Measurements from ENCODE around the gene ABCB8.

The ABCB8 gene

GRCh38 chr7:151056666-151057505, 28.6 kb downstream of the ABCB8 start:
- DNase-seq (ENCODE audit: extremely low read depth in 1 of 2, low read depth in 1 of 2) = no peak

DNA sequence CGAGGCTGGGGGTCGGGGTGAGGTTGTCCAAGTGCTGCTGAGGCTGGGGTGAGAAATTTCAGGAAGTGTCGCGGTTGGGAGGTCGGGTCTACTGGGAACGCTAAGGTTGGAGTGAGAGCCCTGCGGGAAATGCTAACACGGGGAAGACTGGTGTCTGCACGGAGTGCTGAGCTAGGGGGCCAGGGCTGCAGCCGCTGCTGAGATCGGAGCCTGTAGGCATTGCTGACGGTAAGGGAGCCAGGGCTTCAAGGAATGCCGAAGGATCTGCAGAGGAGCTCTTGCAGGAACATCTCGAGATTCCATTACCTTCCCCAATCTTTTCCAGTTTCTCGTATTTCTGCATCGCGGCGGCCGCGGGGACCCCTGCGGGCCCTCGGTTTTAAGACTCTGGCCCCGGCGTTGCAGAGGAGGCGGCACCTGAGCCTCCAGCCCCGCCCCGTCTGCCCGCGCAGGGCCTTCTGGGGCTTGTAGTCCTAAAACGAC, 29.3 kb downstream of the ABCB8 start, which contains the start of gene CDK5:
CDK5 (minus strand) TSS at position 392 of the 483 bp plus-strand sequence; CDS start at position 343, 49 bp downstream.
- no peak for DNase-seq (ENCODE audit: extremely low read depth in 1 of 2, low read depth in 1 of 2)

DNA sequence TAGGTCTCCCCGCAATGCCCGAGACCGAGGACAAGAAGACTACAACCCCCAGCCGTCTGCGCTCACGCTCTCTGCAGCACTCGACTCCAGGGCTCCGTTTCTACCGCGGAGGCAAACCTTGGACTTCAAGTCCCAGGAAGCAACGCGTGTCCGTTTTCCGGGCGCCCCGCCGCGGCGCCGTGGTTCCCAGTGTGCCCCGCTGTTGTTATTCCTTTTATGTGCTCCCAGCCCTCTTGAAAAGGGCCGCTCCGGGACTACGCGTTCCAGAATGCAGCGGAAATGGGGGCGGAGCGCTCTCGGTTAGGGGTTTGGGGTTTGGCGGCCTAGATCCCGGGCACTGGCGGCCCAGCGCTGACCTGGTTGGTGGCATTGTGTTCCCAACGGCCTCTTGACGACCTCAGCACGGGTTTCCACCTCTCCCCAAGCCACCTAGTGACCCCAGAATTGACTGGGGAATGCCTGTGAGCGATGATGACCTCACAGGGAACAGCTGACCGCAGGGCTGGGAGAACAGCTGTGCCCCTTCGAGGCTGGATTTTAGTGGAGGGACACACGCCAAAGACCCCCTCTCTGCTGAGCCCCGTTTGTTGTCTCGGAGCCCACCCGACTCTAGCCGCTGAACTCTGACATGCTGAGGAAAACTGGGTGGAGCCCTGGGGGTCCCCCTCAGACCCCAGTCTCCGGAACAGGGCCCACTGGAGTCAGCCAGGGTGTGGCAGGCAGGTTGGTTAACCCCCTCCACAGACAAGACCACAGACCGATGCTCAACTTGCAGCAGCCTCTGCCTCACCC, 29.9 kb downstream of the ABCB8 start:
- DNase-seq (ENCODE audit: extremely low read depth in 1 of 2, low read depth in 1 of 2) = peak; percentile 96 to 97

- DNase-seq (ENCODE audit: extremely low read depth in 1 of 2, low read depth in 1 of 2) = no peak
These were observed 30.6 kb downstream of the ABCB8 start for GRCh38 chr7:151058781-151059366.

DNA sequence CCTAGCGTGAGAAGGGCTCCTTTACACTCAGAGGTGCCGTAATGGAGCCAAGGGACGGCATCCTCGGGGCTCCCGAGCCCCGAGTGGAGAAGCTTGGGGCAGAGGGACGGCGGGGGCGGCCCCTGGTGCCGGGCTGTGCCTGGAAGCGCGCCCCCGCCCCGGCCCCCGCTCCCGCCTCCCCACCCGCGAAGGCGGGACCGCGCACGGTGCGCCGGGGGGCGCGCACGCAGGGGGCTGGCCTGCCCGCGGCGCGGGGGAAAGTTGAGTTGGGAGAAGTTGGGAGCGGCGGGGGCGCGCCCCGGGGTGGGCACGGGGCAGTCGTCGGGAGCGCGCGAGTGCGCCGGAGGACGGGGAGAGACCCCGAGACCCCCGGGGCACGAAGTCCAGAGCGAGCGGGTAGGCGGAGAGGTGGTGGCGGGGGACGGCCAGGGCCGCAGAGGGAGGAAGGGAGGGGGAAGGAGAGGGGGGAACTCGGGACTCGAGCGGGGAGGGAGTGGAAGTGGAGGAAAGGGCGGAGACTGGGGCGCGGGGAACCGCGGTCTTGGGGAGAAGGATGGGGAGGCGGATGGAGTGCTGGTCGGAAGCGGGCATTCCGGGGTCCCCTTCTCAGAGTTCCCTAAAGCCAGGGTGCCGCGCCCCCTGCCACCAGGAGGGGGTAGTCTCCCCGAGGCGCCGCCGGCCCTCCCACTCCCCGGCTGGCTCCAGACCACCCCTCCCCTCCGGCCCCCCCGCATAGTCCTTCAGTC, 31.3 kb downstream of the ABCB8 start, which contains the start of gene SLC4A2:
SLC4A2 (plus strand) TSS at position 223 of the 746 bp plus-strand sequence. CDS start 2,399 bp downstream, outside the sequence.
- peak in 1 of 2 donors; percentile 61 for DNase-seq (ENCODE audit: extremely low read depth in 1 of 2, low read depth in 1 of 2)

GRCh38 chr7:151060113-151060415, 31.8 kb downstream of the ABCB8 start:
- DNase-seq (ENCODE audit: extremely low read depth in 1 of 2, low read depth in 1 of 2) = no peak

GRCh38 chr7:151060416-151061212, 32.4 kb downstream of the ABCB8 start:
- no peak for DNase-seq (ENCODE audit: extremely low read depth in 1 of 2, low read depth in 1 of 2)

- DNase-seq (ENCODE audit: extremely low read depth in 1 of 2, low read depth in 1 of 2) = no peak
These were observed 33.2 kb downstream of the ABCB8 start for GRCh38 chr7:151061213-151062110.

DNA sequence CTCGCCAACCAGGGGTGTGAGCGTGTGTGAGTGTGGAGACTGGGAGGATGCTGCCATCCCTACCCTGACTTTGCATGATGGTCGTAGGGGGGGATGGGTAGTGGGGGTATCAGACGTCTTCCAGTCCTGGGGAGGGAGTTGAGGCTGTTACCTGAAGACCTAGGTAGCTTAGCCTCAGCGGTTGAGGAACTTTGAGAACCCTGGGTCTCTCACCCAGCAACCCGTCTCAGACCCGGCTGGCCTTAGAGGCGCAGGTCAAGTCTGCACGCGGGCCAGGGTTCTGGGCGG, 33.8 kb downstream of the ABCB8 start:
- DNase-seq (ENCODE audit: extremely low read depth in 1 of 2, low read depth in 1 of 2) = no peak

- DNase-seq (ENCODE audit: extremely low read depth in 1 of 2, low read depth in 1 of 2) = no peak
These were observed 34.4 kb downstream of the ABCB8 start for GRCh38 chr7:151062399-151063211.

DNA sequence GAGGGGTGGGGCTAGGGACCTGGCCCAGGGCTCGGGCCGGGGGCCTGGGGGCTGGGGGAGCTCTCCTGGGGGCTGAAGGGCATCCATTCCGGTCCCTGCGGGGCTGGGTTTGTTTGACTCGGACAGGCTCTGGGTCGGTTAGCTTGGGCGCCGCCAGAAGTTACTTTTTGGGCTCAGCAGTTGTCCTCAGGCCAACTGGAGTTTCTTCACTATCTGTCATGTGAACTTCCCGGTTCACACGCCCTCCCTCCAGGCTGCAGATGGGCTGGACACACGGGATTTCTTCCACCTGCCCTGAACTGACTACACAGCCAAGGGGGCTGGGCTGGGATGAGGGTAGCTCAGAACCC, 34.9 kb downstream of the ABCB8 start:
- DNase-seq (ENCODE audit: extremely low read depth in 1 of 2, low read depth in 1 of 2) = no peak

DNA sequence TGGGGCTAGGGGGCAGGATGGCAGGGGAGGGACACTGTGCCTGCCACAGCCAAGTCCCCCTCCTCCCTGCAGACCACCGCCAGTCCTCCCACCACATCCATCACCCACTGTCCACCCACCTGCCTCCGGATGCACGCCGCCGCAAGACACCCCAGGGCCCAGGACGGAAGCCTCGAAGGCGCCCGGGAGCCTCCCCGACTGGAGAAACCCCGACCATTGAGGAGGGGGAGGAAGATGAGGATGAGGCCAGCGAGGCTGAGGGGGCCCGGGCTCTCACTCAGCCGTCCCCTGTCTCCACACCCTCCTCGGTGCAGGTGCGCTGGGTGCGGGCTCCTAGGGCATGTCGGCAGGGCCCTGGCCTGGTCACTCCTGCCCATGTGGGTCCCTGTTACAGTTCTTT, 36.2 kb downstream of the ABCB8 start:
- DNase-seq (ENCODE audit: extremely low read depth in 1 of 2, low read depth in 1 of 2) = no peak

DNA sequence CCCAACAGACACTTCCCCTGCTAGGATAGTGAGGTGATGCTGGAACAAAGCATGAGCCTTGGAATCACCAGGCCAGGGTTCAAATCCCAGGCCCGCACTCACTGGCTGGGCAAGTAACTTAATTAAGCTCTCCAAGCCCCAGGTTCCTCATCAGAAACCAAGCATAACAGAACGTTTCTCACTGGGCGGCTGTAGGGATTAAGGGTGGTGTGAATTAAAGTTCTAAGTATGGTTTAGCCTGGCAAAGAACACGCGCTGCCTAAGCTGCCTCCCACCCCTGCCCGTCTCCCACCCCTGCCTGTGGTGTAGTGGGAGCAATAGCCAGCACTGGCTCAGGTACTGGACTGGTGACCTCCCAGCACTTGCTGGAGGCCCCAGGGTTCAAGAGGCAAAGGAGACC, 36.7 kb downstream of the ABCB8 start:
- no peak for DNase-seq (ENCODE audit: extremely low read depth in 1 of 2, low read depth in 1 of 2)

DNA sequence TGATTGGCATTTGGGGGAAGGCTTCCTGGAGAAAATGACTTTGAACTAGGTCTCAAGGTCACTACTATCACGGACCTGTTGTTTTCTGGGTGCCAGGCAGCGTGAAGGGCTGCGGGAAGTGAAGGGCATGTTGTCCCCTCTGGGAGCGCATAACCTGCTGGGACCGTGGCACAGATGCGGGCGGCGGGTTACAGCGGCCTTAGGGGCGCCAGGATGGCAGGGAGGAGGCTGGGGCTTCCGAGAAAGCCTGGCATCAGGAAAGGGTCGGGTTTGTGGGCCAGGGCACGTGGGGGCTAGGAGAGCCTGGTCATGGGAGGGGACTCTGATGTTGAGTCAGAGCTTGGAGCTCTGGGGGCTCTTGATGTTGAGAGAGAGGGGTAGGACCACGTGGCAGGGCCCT, 37.3 kb downstream of the ABCB8 start:
- DNase-seq (ENCODE audit: extremely low read depth in 1 of 2, low read depth in 1 of 2) = no peak

GRCh38 chr7:151066273-151066974, 38.2 kb downstream of the ABCB8 start:
- DNase-seq (ENCODE audit: extremely low read depth in 1 of 2, low read depth in 1 of 2) = no peak

DNA sequence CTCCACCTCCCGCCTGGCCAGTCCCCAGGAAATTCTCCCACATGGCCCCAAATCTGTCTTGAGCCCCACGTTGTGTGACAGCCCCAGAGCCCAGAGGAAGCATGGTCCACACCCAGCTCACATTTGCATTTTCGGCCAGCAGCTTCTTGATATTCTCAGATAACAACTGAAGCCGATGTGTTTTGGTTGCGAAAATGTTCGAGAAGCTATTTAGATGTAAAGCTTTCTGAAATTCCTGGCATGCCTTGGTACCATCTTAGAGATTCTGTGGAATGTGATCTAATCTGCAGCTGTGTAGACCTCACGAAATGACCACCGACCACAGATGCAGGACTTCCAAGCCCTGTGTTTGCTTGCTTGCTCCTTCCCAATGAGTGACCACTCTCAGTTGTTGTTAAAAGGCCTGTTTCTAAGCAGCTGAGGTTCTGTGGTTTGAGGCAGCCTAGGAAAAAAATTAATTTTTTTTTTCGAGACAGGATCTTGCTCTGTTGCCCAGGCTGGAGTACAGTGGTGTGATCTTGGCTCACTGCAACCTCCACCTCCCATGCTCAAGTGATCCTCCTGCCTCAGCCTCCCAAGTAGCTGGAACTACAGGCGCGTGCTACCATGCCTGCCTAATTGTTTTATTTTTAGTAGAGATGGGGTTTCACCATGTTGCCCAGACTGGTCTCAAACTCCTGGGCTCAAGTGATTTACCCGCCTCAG, 40.0 kb downstream of the ABCB8 start:
- DNase-seq (ENCODE audit: extremely low read depth in 1 of 2, low read depth in 1 of 2) = no peak
